ENCODE measurements around the gene RFX8. TPM values are rescaled to one million over a fixed set of nuclear protein-coding genes. Genes with fewer than 3 reads are reported as not detected.
A peak's percentile ranks its signal among the peaks of the same experiment; 100 is the strongest.

RFX8 gene
- total RNA-seq, 1 experiment from 2014 or later, result not detected

GRCh38 chr2:101518578-101519492 is 43.9 kb upstream of the RFX8 start:
- Mint-ChIP-seq H3K27me3 (ENCODE audit: insufficient read depth, unreplicated experiment) (no peaks in the 10 kb centered on the region), H3K36me3 (ENCODE audit: insufficient read depth, unreplicated experiment) (no peaks in the 10 kb centered on the region), H3K9me3 (ENCODE audit: unreplicated experiment) (peaks cover 11% of the 10 kb centered on the region), H3K4me3 (ENCODE audit: unreplicated experiment) (peak overlapping the region; percentile 38), H3K4me1 (ENCODE audit: low read depth, unreplicated experiment) (peaks cover 22% of the 10 kb centered on the region), H3K27ac (ENCODE audit: unreplicated experiment) (no peak overlapping the region)
- ChIA-PET POLR2A (no interaction called here), CTCF (interaction anchor here (0.7 to 1.4 kb wide), 3 partner anchors 79 to 476 kb away, joined by 3 to 9 read pairs (median 3); no protein-coding TSS in a partner anchor)
- BruUV-seq (replicated peaks), result no TSS peak
- DNase-seq, result peak; percentile 75 to 77
- Histone ChIP-seq H3K36me3 (ENCODE audit: control insufficient read depth, insufficient read depth, low read length) (no peaks in the 10 kb centered on the region), H3K4me1 (peaks cover 23% of the 10 kb centered on the region; the same call in 1 of the 2 replicates), H3K27me3 (replicated peaks; ENCODE audit: control insufficient read depth, insufficient read depth, low read length) (no peaks in the 10 kb centered on the region), H3K9me3 (peaks cover 9% of the 10 kb centered on the region; the same call in 1 of the 2 replicates), H3K4me3 (ENCODE audit: low read depth, low read length) (peak overlapping the region; percentile 20)
- peak; percentile 66 to 80 for TF ChIP-seq CTCF (IDR thresholded peaks at IDR 0.05; ENCODE audit: insufficient read depth in 1 of 2, low read depth in 1 of 2, low read length in 1 of 2, severe bottlenecking in 1 of 2, unreplicated experiment in 1 of 2)
- intact Hi-C loops (cut with micrococcal nuclease; ENCODE audit: unreplicated experiment), result loop anchor here (1.0 to 2.0 kb wide), 8 partner anchors 47 to 312 kb away; partner anchors contain the start of gene MAP4K4

GRCh38 chr2:101517758-101518271 is 42.9 kb upstream of the RFX8 start:
- peaks cover 9% of the 10 kb centered on the region; the same call in 1 of the 2 replicates for H3K9me3 ChIP-seq
- ChIA-PET CTCF (interaction anchor here (0.9 to 1.4 kb wide), 2 partner anchors 80 to 176 kb away, joined by 3 read pairs; no protein-coding TSS in a partner anchor), POLR2A (no interaction called here)
- H3K36me3 ChIP-seq (ENCODE audit: control insufficient read depth, insufficient read depth, low read length), result no peaks in the 10 kb centered on the region
- no peak for TF ChIP-seq CTCF (IDR thresholded peaks at IDR 0.05; ENCODE audit: insufficient read depth in 1 of 2, low read depth in 1 of 2, low read length in 1 of 2, severe bottlenecking in 1 of 2, unreplicated experiment in 1 of 2)
- H3K4me3 ChIP-seq (ENCODE audit: low read depth, low read length), result no peak overlapping the region
- Mint-ChIP-seq H3K4me1 (ENCODE audit: low read depth, unreplicated experiment) (peaks cover 22% of the 10 kb centered on the region), H3K4me3 (ENCODE audit: unreplicated experiment) (no peak overlapping the region), H3K27ac (ENCODE audit: unreplicated experiment) (no peak overlapping the region), H3K27me3 (ENCODE audit: insufficient read depth, unreplicated experiment) (no peaks in the 10 kb centered on the region), H3K36me3 (ENCODE audit: insufficient read depth, unreplicated experiment) (no peaks in the 10 kb centered on the region), H3K9me3 (ENCODE audit: unreplicated experiment) (peaks cover 11% of the 10 kb centered on the region)
- intact Hi-C loops (cut with micrococcal nuclease; ENCODE audit: unreplicated experiment), result loop anchor here (2.0 kb wide), 4 partner anchors 79 to 253 kb away; partner anchors contain the start of gene MAP4K4
- no TSS peak for BruUV-seq (replicated peaks)
- DNase-seq, result no peak
- H3K4me1 ChIP-seq, result peaks cover 23% of the 10 kb centered on the region; the same call in 1 of the 2 replicates
- H3K27me3 ChIP-seq (replicated peaks; ENCODE audit: control insufficient read depth, insufficient read depth, low read length), result no peaks in the 10 kb centered on the region
